SK-N-SH treated with all-trans-retinoic acid at 6 μM for 48 hours (cell line): ENCODE data around the gene UHRF1.

Experiments used
- BACH2 ChIP-seq: fragments of 250-450 bp; sonication (Bioruptor Pico); IDR thresholded peaks from 2 replicates; pipeline ENCODE4 v1.9.0; 2021; ENCODE audit warnings: mild to moderate bottlenecking, borderline replicate concordance
- ESRRG ChIP-seq: fragments of 250-450 bp; sonication (Bioruptor Pico); IDR thresholded peaks from 2 replicates; pipeline ENCODE4 v1.6.1; 2021; ENCODE audit warnings: mild to moderate bottlenecking
- OSR1 ChIP-seq: fragments of 250-450 bp; sonication (Bioruptor Pico); IDR thresholded peaks from 2 replicates; pipeline ENCODE4 v1.8.0; 2022; ENCODE audit warnings: moderate library complexity, mild to moderate bottlenecking, inconsistent platforms
- PATZ1 ChIP-seq: fragments of 250-450 bp; sonication (Bioruptor Pico); IDR thresholded peaks from 2 replicates; pipeline ENCODE4 v1.8.0; 2020; ENCODE audit warnings: mild to moderate bottlenecking, moderate library complexity, borderline replicate concordance
- SNAI2 ChIP-seq: fragments of 250-450 bp; sonication (Bioruptor Pico); IDR thresholded peaks from 2 replicates; pipeline ENCODE4 v1.5.0; 2020; ENCODE audit warnings: mild to moderate bottlenecking, moderate library complexity
- TSHZ2 ChIP-seq: fragments of 250-450 bp; sonication (Bioruptor Pico); IDR thresholded peaks from 2 replicates; pipeline ENCODE4 v1.5.0; 2020; ENCODE audit warnings: mild to moderate bottlenecking, moderate library complexity
- ZFP30 ChIP-seq: fragments of 450-650 bp; formaldehyde crosslinking; IDR thresholded peaks from 2 replicates; pipeline ENCODE4 v1.5.0; 2022; ENCODE audit warnings: mild to moderate bottlenecking, moderate library complexity
- ZNF70 ChIP-seq: fragments of 450-650 bp; formaldehyde crosslinking; IDR thresholded peaks from 2 replicates; pipeline ENCODE4 v1.5.0; 2020; ENCODE audit warnings: mild to moderate bottlenecking, moderate library complexity

DNA sequence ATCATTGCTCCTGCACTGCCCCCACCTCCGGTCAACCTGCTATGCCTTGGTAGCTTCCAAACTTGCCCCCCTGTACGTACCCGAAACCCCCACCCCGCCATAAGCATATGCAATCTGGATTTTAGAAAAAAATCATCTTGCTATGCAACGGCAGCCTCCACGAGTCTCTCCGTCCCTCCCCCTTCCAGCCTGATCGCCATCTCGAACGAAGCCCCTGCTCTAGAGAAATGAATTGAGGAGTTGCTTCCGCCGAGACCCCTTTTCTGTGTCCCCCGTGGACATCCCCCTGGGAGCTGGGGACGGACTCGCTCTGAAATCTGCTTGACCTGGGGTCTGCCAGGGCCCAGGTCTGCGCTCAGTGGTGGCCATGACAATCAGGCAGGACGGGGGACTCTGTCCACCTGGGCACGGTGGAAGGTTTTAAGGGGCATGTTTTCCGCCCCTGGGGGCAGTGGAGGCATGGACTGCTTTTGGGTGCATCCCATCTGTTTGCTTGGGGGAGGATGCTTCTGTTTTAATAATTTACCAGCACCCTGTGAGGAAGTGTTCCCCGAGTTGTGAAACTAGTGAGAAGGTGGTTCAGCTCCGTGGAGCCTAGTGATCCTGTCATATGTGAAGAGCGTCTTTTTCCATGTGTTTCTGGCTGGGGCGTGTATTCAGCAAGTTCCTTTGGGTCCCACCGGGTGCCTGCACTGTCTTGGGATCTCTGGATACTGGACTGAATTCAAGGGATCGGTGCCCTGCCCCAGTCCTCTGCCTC is 60.7 kb downstream of the UHRF1 start:
- TF ChIP-seq ZNF70 = no peak
- TF ChIP-seq SNAI2 = no peak
- TF ChIP-seq TSHZ2 (CRISPR knock-in tag) = no peak
- TF ChIP-seq ESRRG = no peak
- no peak for TF ChIP-seq PATZ1
- no peak for TF ChIP-seq BACH2 (CRISPR knock-in tag)
- TF ChIP-seq ZFP30 = no peak
- TF ChIP-seq OSR1 = no peak
